OCI-M2 (cell line): ENCODE data around the gene TBC1D8B.

Source experiments
- DNase-seq: peaks from one replicate; lab custom pipeline; 2025; ENCODE audit not compliant: unreplicated experiment; lab: John Stamatoyannopoulos, UW

The TBC1D8B gene

GRCh38 chrX:106897259-106897658, 94.8 kb downstream of the TBC1D8B start:
- DNase-seq, result no peak

- DNase-seq, result no peak
Measured at GRCh38 chrX:106898462-106898861, 96.0 kb downstream of the TBC1D8B start.

- no peak for DNase-seq
Measured at GRCh38 chrX:106899276-106899675, 96.8 kb downstream of the TBC1D8B start.

- no peak for DNase-seq
Measured at GRCh38 chrX:106899841-106900240, 97.4 kb downstream of the TBC1D8B start.

- DNase-seq, result no peak
Measured at GRCh38 chrX:106901341-106901740, 98.9 kb downstream of the TBC1D8B start.

GRCh38 chrX:106901781-106902219, 99.3 kb downstream of the TBC1D8B start:
- no peak for DNase-seq

- DNase-seq, result no peak
Measured at GRCh38 chrX:106902684-106903083, 100.2 kb downstream of the TBC1D8B start.

GRCh38 chrX:106903291-106903824, 100.9 kb downstream of the TBC1D8B start, which contains the start of gene RIPPLY1:
Gene RIPPLY1, minus strand, starts transcription at chrX:106903341. Its CDS starts 54 bp downstream, at chrX:106903287.
- DNase-seq, result no peak

- no peak for DNase-seq
Measured at GRCh38 chrX:106903856-106904528, 101.5 kb downstream of the TBC1D8B start.

- no peak for DNase-seq
Measured at GRCh38 chrX:106905064-106905708, 102.7 kb downstream of the TBC1D8B start.

- no peak for DNase-seq
Measured at GRCh38 chrX:106906361-106906760, 103.9 kb downstream of the TBC1D8B start.

- no peak for DNase-seq
Measured at GRCh38 chrX:106912864-106913263, 110.4 kb downstream of the TBC1D8B start.

- no peak for DNase-seq
Measured at GRCh38 chrX:106917830-106918500, 115.5 kb downstream of the TBC1D8B start.

GRCh38 chrX:106919932-106920452, 117.5 kb downstream of the TBC1D8B start, which contains the start of gene CLDN2:
Gene CLDN2, plus strand, starts transcription at chrX:106920402. Its CDS starts 7,827 bp downstream, at chrX:106928229.
- no peak for DNase-seq

GRCh38 chrX:106921637-106922036, 119.2 kb downstream of the TBC1D8B start:
- no peak for DNase-seq
